Amygdala (tissue), 56 donors: ENCODE measurements around the gene MITF.

Source experiments
- DNase-seq, 56 donors: peaks; one replicate each; lab custom pipeline; 2025; lab: John Stamatoyannopoulos, UW

MITF gene

GRCh38 chr3:69998759-69999139 is 259.5 kb downstream of the MITF start:
- DNase-seq = peak in 22 of 56 donors; percentile 1 to 48 (median 13)

DNA sequence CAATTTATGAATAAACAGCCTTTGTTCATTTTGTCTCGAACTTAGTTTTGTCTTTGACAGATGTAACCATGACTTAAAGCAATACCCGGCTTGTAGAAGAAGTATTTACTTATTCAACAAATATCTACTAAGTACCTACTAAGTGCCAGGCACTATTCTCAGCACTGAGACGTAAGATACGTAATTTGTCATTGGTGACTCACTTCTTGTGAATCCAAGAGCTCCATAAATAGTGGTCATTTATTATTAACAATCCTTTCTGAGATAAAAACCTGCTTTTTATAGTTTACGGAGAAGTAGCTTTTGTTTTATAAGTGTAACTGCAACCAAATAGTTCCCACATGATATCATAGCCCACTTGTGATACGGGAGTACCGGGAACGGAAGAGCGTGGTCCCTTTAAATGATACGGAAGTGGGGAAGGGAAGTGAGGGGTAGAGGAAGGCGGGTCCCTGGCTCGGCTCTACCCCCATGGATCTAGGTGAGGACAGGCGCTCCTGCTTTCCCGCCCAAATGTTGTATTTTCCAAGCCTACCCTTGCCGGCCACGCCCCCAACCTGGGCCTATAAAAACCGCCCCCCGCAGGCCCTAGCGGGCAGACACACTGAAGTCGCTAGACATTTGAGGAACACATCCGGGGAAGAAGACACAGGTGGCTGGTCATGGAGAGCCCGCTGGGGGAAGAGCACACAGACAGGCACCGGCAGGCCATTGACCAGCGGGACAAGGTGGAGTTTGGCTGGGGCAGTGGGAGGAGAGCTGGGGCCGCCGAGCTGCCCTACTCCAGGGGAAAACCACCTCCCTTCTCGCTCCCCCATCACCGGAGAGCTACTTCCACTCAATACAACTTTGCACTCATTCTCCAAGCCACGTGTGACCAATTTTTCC is 260.1 kb downstream of the MITF start, which contains the start of gene SAMMSON:
TSS of gene SAMMSON (plus strand) at position 594 of the 888 bp plus-strand sequence.
- peak in 16 of 56 donors; percentile 6 to 49 (median 18) for DNase-seq

DNA sequence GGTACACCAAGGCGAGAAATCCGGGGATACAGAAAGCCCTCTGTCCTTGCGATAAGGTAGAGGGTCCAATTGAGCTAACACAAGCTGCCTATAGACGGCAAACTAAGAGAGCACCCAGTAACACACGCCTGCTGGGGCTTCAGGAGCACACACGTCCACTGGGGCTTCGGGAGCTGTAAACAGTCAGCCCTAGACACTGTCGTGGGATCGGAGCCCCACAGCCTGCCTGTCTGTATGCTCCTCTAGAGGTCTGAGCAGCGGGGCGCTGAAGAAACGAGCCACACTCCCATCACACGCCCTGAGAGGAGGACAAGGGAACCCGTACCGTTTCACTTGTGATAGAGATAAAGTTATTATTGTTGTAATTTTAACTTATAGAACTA is 260.8 kb downstream of the MITF start:
- DNase-seq = peak in 26 of 56 donors; percentile 3 to 52 (median 20)

DNA sequence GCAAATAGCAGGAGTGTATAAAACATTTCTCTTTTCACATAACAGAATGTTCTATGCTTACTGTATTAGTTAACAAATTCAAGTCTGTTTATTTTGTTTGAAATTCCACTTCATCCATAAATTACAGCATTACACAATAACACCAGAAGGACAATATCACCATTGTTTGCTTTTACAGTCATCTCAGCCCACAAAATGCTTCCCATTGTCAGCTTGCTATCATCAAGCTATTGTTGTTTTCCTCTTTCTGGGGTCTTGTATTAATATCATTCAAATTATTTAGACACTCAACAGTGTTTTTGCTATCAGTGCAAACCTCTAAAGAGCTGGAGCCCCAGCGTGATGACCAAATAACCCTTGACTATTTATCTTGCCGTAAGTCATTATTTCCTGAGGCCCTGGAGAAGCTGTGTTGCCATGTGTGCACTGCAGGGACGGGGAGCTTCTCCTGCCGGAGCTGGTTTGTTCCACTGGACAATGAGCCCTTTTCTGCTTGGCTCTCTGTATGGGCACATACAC is 261.4 kb downstream of the MITF start:
- peak in 55 of 56 donors; percentile 2 to 86 (median 57) for DNase-seq

GRCh38 chr3:70003119-70003518 is 263.9 kb downstream of the MITF start:
- no peak for DNase-seq

- DNase-seq = no peak
These were observed 266.8 kb downstream of the MITF start for GRCh38 chr3:70006089-70006488.

DNA sequence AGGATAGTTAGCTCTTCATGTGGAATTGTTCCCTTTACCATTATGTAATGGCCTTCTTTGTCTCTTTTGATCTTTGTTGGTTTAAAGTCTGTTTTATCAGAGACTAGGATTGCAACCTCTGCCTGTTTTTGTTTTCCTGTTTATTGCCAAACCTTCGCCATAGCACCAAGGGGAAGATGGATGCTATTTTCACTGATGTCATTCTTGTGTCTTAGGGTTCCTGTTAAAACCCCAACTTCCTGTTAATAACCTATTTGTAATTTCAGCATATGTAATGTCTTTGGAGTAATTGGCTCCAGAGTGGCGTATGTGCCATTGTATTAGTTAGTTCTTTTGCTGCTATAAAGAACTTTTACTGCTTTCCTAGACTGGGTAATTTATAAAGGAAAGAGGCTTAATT is 271.1 kb downstream of the MITF start:
- DNase-seq = no peak

DNA sequence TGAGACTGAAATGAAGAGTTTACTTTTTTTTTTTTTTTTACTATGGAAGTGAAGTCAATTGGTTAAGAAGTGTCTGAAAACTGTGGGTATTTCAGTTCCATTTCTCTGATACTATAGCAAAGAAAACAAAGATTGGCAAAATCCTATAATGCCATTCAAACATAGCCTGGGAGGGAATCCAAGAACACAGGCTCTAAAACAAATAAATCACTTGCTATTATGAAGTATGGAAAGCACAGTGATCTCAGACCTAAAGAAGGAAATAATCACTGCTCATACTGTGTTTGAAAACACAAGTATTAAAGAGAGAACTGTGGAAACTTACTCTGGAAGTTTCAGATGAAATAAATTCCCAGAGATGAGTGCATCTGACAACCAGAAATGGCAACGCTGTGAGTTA is 272.3 kb downstream of the MITF start:
- DNase-seq = no peak
